ENCODE measurements around the gene WDR54.

- TF ChIP-seq POLR2AphosphoS5 (IDR thresholded peaks at IDR 0.05; ENCODE audit: low read depth, low read length): no peak
- no peak for TF ChIP-seq POLR2A (IDR thresholded peaks at IDR 0.05; ENCODE audit: low read depth, low read length)
- no peak for TF ChIP-seq TAF1 (IDR thresholded peaks at IDR 0.05; ENCODE audit: borderline replicate concordance, low read depth, low read length)
These were observed 29.1 kb upstream of the WDR54 start for GRCh38 chr2:74392449-74392743.
